ENCODE measurements around the gene RTEL1. TPM values are rescaled to one million over a fixed set of nuclear protein-coding genes. Genes with fewer than 3 reads are reported as not detected.

The RTEL1 gene
- total RNA-seq, 1 experiment from 2014 or later = 58.0 TPM

DNA sequence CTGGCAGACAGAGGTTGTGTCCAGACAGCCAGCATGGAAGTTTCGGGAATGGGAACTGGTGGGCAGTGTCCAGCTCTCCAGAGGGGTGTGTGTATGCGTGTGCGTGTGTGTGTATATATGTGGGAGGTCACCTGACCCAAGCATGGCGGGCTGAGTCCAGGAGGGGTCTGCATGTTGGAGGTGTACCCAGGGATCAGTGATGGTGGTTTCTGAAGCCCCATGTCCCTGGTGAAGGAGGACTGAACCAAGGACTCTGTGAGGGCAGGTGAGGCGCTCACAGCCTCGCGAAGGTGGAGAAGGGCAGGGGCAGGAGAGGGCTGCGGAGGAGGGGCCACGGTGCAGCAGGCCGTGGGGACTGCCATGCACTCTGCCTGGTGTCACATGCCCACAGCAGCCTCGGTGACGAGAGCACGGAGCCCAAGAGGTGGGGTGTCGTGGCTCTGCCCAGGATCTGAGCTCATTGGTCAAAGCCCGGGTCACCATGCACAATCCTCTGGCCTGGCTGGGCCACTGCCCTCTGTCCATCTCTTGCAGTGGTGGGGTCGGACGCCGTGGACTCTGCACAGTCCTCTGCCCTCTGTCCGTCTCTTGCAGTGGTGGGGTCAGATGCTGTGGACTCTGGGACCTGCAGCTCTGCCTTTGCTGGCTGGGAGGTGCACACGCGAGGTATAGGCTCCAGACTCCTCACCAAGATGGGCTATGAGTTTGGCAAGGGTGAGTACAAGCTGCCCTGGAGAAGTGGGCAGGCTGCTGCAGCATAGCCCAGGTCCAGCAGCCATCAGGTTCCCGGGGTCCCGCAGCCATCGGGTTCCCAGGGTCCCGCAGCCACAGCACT is 76.2 kb downstream of the RTEL1 start:
- Histone ChIP-seq H3K9me2 (ENCODE audit: insufficient read depth) (no peaks in the 10 kb centered on the region), H3K27me3 (ENCODE audit: insufficient read depth, low read length) (no peaks in the 10 kb centered on the region), H3K4me2 (ENCODE audit: low read length) (no peak overlapping the region), H3K4me3 (replicated peaks in 1 of 2; ENCODE audit: low read depth in 1 of 2, low read length in 2 of 2) (no peak overlapping the region), H3K9ac (ENCODE audit: low read length) (no peak overlapping the region), H2AFZ (ENCODE audit: low read depth, low read length, poor library complexity, severe bottlenecking) (no peak overlapping the region), H3K79me2 (ENCODE audit: insufficient read depth, low read length) (peaks cover 44% of the 10 kb centered on the region), H3K9me3 (ENCODE audit: control insufficient read depth in 1 of 2, insufficient read depth in 1 of 2, low read depth in 1 of 2, low read length in 2 of 2) (no peaks in the 10 kb centered on the region), H4K20me1 (ENCODE audit: insufficient read depth) (no peaks in the 10 kb centered on the region), H3K4me1 (ENCODE audit: control insufficient read depth in 1 of 2, insufficient read depth in 2 of 2, low read length in 2 of 2) (peaks cover 13 to 36% of the 10 kb centered on the region in 2 experiments; a peak in 3 of 4 replicates), H3K36me3 (ENCODE audit: control insufficient read depth in 1 of 2, insufficient read depth in 2 of 2, low read length in 2 of 2) (peaks cover 0 to 14% of the 10 kb centered on the region in 2 experiments; a peak in 2 of 4 replicates), H3K27ac (ENCODE audit: low read depth, low read length) (no peak overlapping the region)
- no peak for ATAC-seq
- intact Hi-C loops (cut with micrococcal nuclease) = loop anchor here (10.0 kb wide), 1 partner anchor 130 kb away; the partner anchor contains the start of genes ABHD16B and TPD52L2
- ChIA-PET RAD21 (ENCODE audit: low non-redundant PET in 1 of 2, low total read pairs in 2 of 2, uncharacterized antibody in 2 of 2, unreplicated experiment in 2 of 2) (no interaction called here), POLR2A (no interaction called here), CTCF (no interaction called here)
- BruUV-seq (replicated peaks) = no TSS peak
- no peak for DNase-seq (ENCODE audit: low read depth, low spot score)
- no peak for TF ChIP-seq MAX (IDR thresholded peaks at IDR 0.05)
- TF ChIP-seq TCF7L2 (IDR thresholded peaks at IDR 0.05; ENCODE audit: borderline replicate concordance, extremely low read depth, insufficient read depth, insufficient read length) = no peak
- no peak for TF ChIP-seq ZFX (IDR thresholded peaks at IDR 0.05)
- TF ChIP-seq, protein P1, sequence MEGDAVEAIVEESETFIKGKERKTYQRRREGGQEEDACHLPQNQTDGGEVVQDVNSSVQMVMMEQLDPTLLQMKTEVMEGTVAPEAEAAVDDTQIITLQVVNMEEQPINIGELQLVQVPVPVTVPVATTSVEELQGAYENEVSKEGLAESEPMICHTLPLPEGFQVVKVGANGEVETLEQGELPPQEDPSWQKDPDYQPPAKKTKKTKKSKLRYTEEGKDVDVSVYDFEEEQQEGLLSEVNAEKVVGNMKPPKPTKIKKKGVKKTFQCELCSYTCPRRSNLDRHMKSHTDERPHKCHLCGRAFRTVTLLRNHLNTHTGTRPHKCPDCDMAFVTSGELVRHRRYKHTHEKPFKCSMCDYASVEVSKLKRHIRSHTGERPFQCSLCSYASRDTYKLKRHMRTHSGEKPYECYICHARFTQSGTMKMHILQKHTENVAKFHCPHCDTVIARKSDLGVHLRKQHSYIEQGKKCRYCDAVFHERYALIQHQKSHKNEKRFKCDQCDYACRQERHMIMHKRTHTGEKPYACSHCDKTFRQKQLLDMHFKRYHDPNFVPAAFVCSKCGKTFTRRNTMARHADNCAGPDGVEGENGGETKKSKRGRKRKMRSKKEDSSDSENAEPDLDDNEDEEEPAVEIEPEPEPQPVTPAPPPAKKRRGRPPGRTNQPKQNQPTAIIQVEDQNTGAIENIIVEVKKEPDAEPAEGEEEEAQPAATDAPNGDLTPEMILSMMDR (IDR thresholded peaks at IDR 0.05 in 2 of 3, conservative IDR thresholded peaks at IDR 0.05 in 1 of 3; ENCODE audit: borderline replicate concordance in 1 of 3, insufficient read depth in 1 of 3, low read depth in 2 of 3, low read length in 2 of 3) = no peak
- no peak for TF ChIP-seq ELF1 (IDR thresholded peaks at IDR 0.05; ENCODE audit: borderline replicate concordance, low read depth)
- TF ChIP-seq, protein P2, sequence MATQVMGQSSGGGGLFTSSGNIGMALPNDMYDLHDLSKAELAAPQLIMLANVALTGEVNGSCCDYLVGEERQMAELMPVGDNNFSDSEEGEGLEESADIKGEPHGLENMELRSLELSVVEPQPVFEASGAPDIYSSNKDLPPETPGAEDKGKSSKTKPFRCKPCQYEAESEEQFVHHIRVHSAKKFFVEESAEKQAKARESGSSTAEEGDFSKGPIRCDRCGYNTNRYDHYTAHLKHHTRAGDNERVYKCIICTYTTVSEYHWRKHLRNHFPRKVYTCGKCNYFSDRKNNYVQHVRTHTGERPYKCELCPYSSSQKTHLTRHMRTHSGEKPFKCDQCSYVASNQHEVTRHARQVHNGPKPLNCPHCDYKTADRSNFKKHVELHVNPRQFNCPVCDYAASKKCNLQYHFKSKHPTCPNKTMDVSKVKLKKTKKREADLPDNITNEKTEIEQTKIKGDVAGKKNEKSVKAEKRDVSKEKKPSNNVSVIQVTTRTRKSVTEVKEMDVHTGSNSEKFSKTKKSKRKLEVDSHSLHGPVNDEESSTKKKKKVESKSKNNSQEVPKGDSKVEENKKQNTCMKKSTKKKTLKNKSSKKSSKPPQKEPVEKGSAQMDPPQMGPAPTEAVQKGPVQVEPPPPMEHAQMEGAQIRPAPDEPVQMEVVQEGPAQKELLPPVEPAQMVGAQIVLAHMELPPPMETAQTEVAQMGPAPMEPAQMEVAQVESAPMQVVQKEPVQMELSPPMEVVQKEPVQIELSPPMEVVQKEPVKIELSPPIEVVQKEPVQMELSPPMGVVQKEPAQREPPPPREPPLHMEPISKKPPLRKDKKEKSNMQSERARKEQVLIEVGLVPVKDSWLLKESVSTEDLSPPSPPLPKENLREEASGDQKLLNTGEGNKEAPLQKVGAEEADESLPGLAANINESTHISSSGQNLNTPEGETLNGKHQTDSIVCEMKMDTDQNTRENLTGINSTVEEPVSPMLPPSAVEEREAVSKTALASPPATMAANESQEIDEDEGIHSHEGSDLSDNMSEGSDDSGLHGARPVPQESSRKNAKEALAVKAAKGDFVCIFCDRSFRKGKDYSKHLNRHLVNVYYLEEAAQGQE (IDR thresholded peaks at IDR 0.05; ENCODE audit: low read depth) = no peak
- no peak for TF ChIP-seq ZBTB33 (IDR thresholded peaks at IDR 0.05; ENCODE audit: extremely low read depth, insufficient replicate concordance, low read length)
- no peak for TF ChIP-seq SRF (IDR thresholded peaks at IDR 0.05; ENCODE audit: low read depth)
- no peak for TF ChIP-seq FOSL1 (IDR thresholded peaks at IDR 0.05; ENCODE audit: low read depth)
- TF ChIP-seq EGR1 (IDR thresholded peaks at IDR 0.05; ENCODE audit: low read depth) = no peak
- no peak for TF ChIP-seq EZH2phosphoT487 (IDR thresholded peaks at IDR 0.05; ENCODE audit: borderline replicate concordance)
- TF ChIP-seq POLR2A (IDR thresholded peaks at IDR 0.05; ENCODE audit: borderline replicate concordance, extremely low read depth, insufficient read depth, insufficient read length) = no peak
- TF ChIP-seq JUND (IDR thresholded peaks at IDR 0.05) = no peak
- TF ChIP-seq, protein P3, sequence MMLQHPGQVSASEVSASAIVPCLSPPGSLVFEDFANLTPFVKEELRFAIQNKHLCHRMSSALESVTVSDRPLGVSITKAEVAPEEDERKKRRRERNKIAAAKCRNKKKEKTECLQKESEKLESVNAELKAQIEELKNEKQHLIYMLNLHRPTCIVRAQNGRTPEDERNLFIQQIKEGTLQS (IDR thresholded peaks at IDR 0.05) = no peak
- TF ChIP-seq SP1 (IDR thresholded peaks at IDR 0.05; ENCODE audit: low read depth) = no peak
- TF ChIP-seq CEBPB (IDR thresholded peaks at IDR 0.05; ENCODE audit: low read depth) = no peak
- TF ChIP-seq RAD21 (IDR thresholded peaks at IDR 0.05; ENCODE audit: low read depth) = no peak
- TF ChIP-seq CBX3 (IDR thresholded peaks at IDR 0.05; ENCODE audit: low read depth) = no peak
- no peak for TF ChIP-seq SIN3A (IDR thresholded peaks at IDR 0.05; ENCODE audit: low read depth)

Data from HCT116 (cell line).